ENCODE data around the gene ATF6B.
A peak's percentile ranks its signal among the peaks of the same experiment; 100 is the strongest.
"Not testable (repeated sequence)": the region's sequence is repeated elsewhere in the genome, so short reads cannot be mapped to it uniquely, and the experiment has no call there.

The ATF6B gene

GRCh38 chr6:32107406-32107805 lies 20.6 kb downstream of the ATF6B start:
- no peak for DNase-seq (ENCODE audit: low read depth)

- DNase-seq (ENCODE audit: low read depth): no peak
These were observed 22.6 kb downstream of the ATF6B start for GRCh38 chr6:32105433-32105832.

- no peak for DNase-seq (ENCODE audit: low read depth)
These were observed 25.8 kb downstream of the ATF6B start for GRCh38 chr6:32102255-32102654.

GRCh38 chr6:32100251-32100650 lies 27.8 kb downstream of the ATF6B start:
- DNase-seq (ENCODE audit: low read depth): not testable (repeated sequence)

GRCh38 chr6:32097364-32097763 lies 30.7 kb downstream of the ATF6B start:
- DNase-seq (ENCODE audit: low read depth): no peak

GRCh38 chr6:32096394-32097258 lies 31.4 kb downstream of the ATF6B start:
- no peak for DNase-seq (ENCODE audit: low read depth)

- no peak for DNase-seq (ENCODE audit: low read depth)
These were observed 32.0 kb downstream of the ATF6B start for GRCh38 chr6:32096087-32096393.

- DNase-seq (ENCODE audit: low read depth): no peak
These were observed 32.5 kb downstream of the ATF6B start for GRCh38 chr6:32095338-32096086.

GRCh38 chr6:32092760-32093497 lies 35.1 kb downstream of the ATF6B start:
- no peak for DNase-seq (ENCODE audit: low read depth)

- no peak for DNase-seq (ENCODE audit: low read depth)
These were observed 38.8 kb downstream of the ATF6B start for GRCh38 chr6:32089082-32089828.

- no peak for DNase-seq (ENCODE audit: low read depth)
These were observed 39.5 kb downstream of the ATF6B start for GRCh38 chr6:32088487-32089049.

- DNase-seq (ENCODE audit: low read depth): peak; percentile 39
These were observed 40.2 kb downstream of the ATF6B start for GRCh38 chr6:32087574-32088486.

- no peak for DNase-seq (ENCODE audit: low read depth)
These were observed 41.1 kb downstream of the ATF6B start for GRCh38 chr6:32086661-32087573.

- DNase-seq (ENCODE audit: low read depth): no peak
These were observed 42.1 kb downstream of the ATF6B start for GRCh38 chr6:32085759-32086459.

GRCh38 chr6:32084780-32085179 lies 43.3 kb downstream of the ATF6B start:
- no peak for DNase-seq (ENCODE audit: low read depth)

- no peak for DNase-seq (ENCODE audit: low read depth)
These were observed 44.0 kb downstream of the ATF6B start for GRCh38 chr6:32083812-32084768.

- DNase-seq (ENCODE audit: low read depth): no peak
These were observed 45.1 kb downstream of the ATF6B start for GRCh38 chr6:32082935-32083334.

- DNase-seq (ENCODE audit: low read depth): no peak
These were observed 45.6 kb downstream of the ATF6B start for GRCh38 chr6:32082478-32082877.

Data from stimulated activated CD8-positive, alpha-beta memory T cell treated with anti-CD3 and anti-CD28 coated beads, Interleukin-12 subunit alpha, Interleukin-12 subunit beta, amount 100 ng/mL, for 4 hours (primary cell).